Suppressor macrophage treated with lipopolysaccharide for 4 hours (primary cell): Measurements from ENCODE around the gene PCNT.

Experiments used
- DNase-seq: peaks from one replicate; pipeline ENCODE4 v3.0.0-alpha.2; 2020

PCNT gene

DNA sequence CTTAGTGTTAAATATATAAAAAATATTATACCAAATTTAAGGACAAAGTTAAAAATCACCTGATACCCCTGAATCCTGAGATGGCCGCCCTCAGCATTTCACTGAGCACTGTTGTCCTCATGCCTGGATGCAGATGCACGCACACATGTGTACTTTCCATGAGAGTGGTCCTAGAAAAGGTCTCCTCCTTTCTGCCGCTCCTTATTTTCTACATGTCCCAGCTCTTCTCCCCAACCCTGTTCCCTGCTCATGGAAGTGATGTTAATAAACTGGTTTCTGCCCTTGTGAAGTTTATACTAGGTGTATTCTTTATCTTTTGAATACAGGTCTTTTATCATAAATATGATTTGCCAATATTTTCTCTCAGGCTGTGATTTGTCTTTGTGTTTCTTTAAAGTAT is 167.6 kb downstream of the PCNT start:
- DNase-seq = no peak

DNA sequence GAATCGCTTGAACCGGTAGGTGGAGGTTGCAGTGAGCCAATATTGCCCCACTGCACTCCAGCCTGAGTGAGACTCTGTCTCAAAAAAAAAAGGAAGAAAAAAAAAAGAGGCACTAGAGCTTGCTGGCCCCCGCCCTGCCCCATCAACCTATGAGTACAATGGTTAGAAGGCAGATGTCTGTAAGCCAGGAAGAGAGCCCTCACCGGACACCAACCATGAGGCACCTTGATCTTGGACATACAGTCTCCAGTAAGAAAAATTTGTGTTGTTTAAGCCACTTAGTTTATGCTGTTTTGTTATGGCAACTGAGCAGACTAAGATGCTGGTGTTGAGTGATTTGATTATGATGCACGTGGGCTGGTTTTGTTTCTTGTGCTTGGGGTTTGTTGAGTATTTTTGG is 168.9 kb downstream of the PCNT start:
- DNase-seq = no peak

DNA sequence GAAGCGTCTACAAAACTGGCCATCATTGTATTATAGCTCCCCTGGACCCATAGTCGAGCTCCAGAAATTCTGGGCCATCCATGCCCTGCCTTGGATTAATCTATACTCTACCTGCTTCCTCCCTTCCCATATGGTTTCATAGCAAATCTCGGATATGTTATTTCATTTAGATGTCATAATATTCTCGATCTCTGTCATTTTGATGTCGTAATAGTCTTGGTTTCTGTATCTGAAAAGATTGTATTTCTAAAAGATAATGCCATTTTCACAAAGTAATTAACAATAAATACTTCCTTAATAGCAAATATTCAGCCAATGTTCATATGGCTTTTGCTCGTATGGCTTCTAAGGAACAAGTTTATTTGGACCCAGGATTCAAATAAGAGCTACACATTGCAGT is 169.9 kb downstream of the PCNT start:
- no peak for DNase-seq
